Endothelial cell of umbilical vein (primary cell): ENCODE measurements around the gene TRRAP. TPM values are rescaled to one million over a fixed set of nuclear protein-coding genes. Genes with fewer than 3 reads are reported as not detected.

ENCODE experiments used
- BruUV-seq: library from RNA; stranded (reverse); fragments of 400-500 nt; replicated peaks from 2 replicates; lab custom pipeline; 2021; lab: Mats Ljungman, UMichigan
- CTCF ChIA-PET: fragments of 300-600, 350-600 bp; sonication (Branson Sonifier 250); formaldehyde crosslinking; loops from one replicate; lab custom pipeline; 2021; ENCODE audit warnings: antibody characterized with exemption, inconsistent platforms; lab: Charles Lee
- POLR2A ChIA-PET: fragments of 300-600, 350-600 bp; sonication (Branson Sonifier 250); formaldehyde crosslinking; loops from one replicate; lab custom pipeline; 2021; ENCODE audit warnings: antibody characterized with exemption, inconsistent platforms; lab: Charles Lee
- DNase-seq: peaks from one replicate; pipeline ENCODE4 v3.0.0-alpha.2; 2011; ENCODE audit warnings: low read depth, low spot score
- FAIRE-seq: peaks from 2 replicates; lab custom pipeline; 2011; peaks lifted over from hg19 to GRCh38; lab: Jason Lieb, UNC
- H2AFZ ChIP-seq: 2 replicates; pipeline ENCODE4 v1.6.0; 2012; ENCODE audit warnings: low read depth, low read length, control low read depth, inconsistent platforms
- H3K27ac ChIP-seq: 2 replicates; pipeline ENCODE4 v1.5.1; 2011; ENCODE audit warnings: low read depth, mild to moderate bottlenecking, control low read depth, low read length, moderate library complexity; ENCODE audit not compliant: insufficient read depth
- H3K27me3 ChIP-seq, 2 experiments: 2 replicates each; pipeline versions ENCODE4 v1.6.0 to v1.6.1; 2011; ENCODE audit warnings: low read length in 2 of 2, mixed read lengths in 1 of 2; ENCODE audit not compliant: control insufficient read depth in 2 of 2, insufficient read depth in 2 of 2
- H3K36me3 ChIP-seq, 2 experiments: 2 replicates in 1 of 2; 3 replicates in 1 of 2; pipeline ENCODE4 v1.5.1; 2011; ENCODE audit warnings: low read length in 2 of 2, mild to moderate bottlenecking in 1 of 2, moderate library complexity in 1 of 2; ENCODE audit not compliant: control insufficient read depth in 2 of 2, insufficient read depth in 2 of 2; ENCODE audit errors: extremely low read depth in 1 of 2
- H3K4me1 ChIP-seq: 3 replicates; pipeline ENCODE4 v1.5.1; 2011; ENCODE audit warnings: mild to moderate bottlenecking, low read length; ENCODE audit not compliant: control insufficient read depth, insufficient read depth; ENCODE audit errors: extremely low read depth
- H3K4me2 ChIP-seq: 2 replicates; pipeline ENCODE4 v1.6.1; 2011; ENCODE audit warnings: low read length, control low read depth, mixed read lengths; ENCODE audit not compliant: insufficient read depth
- H3K4me3 ChIP-seq, 3 experiments: fragments of 200-600 bp in 1 of 3; sonication (generic), shearing (Covaris generic) in 1 of 3; replicated peaks in 1 of 3; 2 replicates each; pipeline ENCODE4 v1.5.1; 2011 to 2016; ENCODE audit warnings: control low read depth in 3 of 3, low read length in 3 of 3, mild to moderate bottlenecking in 2 of 3, inconsistent platforms in 1 of 3, low read depth in 1 of 3, moderate library complexity in 1 of 3; ENCODE audit not compliant: insufficient read depth in 1 of 3
- H3K79me2 ChIP-seq: 2 replicates; pipeline ENCODE4 v1.6.0; 2012; ENCODE audit warnings: low read length, inconsistent platforms; ENCODE audit not compliant: control insufficient read depth, insufficient read depth
- H3K9ac ChIP-seq: replicated peaks from 2 replicates; pipeline ENCODE3; 2011; ENCODE audit warnings: low read length, control low read depth; ENCODE audit not compliant: insufficient read depth; ENCODE audit errors: extremely low read depth
- H3K9me1 ChIP-seq: replicated peaks from 3 replicates; pipeline ENCODE4 v1.6.0; 2011; ENCODE audit warnings: mild to moderate bottlenecking, low read length; ENCODE audit not compliant: control insufficient read depth, insufficient read depth; ENCODE audit errors: extremely low read depth
- H3K9me3 ChIP-seq: replicated peaks from 2 replicates; pipeline ENCODE4 v1.5.1; 2012; ENCODE audit warnings: low read length, inconsistent platforms; ENCODE audit not compliant: control insufficient read depth, insufficient read depth
- H4K20me1 ChIP-seq: replicated peaks from 2 replicates; pipeline ENCODE3; 2011; ENCODE audit warnings: mild to moderate bottlenecking, low read length; ENCODE audit not compliant: control insufficient read depth, insufficient read depth; ENCODE audit errors: extremely low read depth
- CTCF ChIP-seq, 2 donors: IDR thresholded peaks; 1 replicate in 1 of 2; 2 replicates in 1 of 2; pipeline ENCODE4 v1.5.1; 2011; ENCODE audit warnings: low read length in 2 of 2, mild to moderate bottlenecking in 2 of 2, moderate library complexity in 2 of 2, control low read depth in 1 of 2, inconsistent platforms in 1 of 2, low read depth in 1 of 2; ENCODE audit not compliant: insufficient read depth in 1 of 2; ENCODE audit errors: extremely low read depth in 1 of 2
- EZH2 ChIP-seq: IDR thresholded peaks from 2 replicates; pipeline ENCODE4 v1.6.1; 2012; ENCODE audit warnings: borderline replicate concordance, low read depth, mild to moderate bottlenecking, moderate library complexity, low read length, inconsistent platforms; ENCODE audit not compliant: severe bottlenecking
- FOS ChIP-seq: IDR thresholded peaks from 2 replicates; pipeline ENCODE4 v1.6.1; 2011; ENCODE audit warnings: mild to moderate bottlenecking, low read length, moderate library complexity, borderline replicate concordance; ENCODE audit not compliant: insufficient read depth
- GATA2 ChIP-seq: IDR thresholded peaks from 2 replicates; pipeline ENCODE4 v1.7.0; 2011; ENCODE audit warnings: low read depth, mild to moderate bottlenecking, moderate library complexity, mixed read lengths, low read length; ENCODE audit not compliant: insufficient read length, insufficient read depth
- JUN ChIP-seq: IDR thresholded peaks from 2 replicates; pipeline ENCODE4 v1.6.1; 2011; ENCODE audit warnings: borderline replicate concordance, low read depth; ENCODE audit not compliant: insufficient read length, insufficient read depth
- MAX ChIP-seq: IDR thresholded peaks from 2 replicates; pipeline ENCODE4 v1.6.1; 2011; ENCODE audit not compliant: insufficient read depth, insufficient read length
- MYC ChIP-seq: IDR thresholded peaks from one replicate; pipeline ENCODE4 v1.6.1; 2011; ENCODE audit warnings: mild to moderate bottlenecking, low read depth, low read length
- POLR2A ChIP-seq: IDR thresholded peaks from 2 replicates; pipeline ENCODE4 v1.6.1; 2012; ENCODE audit warnings: low read depth, mild to moderate bottlenecking, control low read depth, low read length
- POLR2AphosphoS5 ChIP-seq: IDR thresholded peaks from 2 replicates; pipeline ENCODE4 v1.6.1; 2012; ENCODE audit warnings: low read depth, mild to moderate bottlenecking, control low read depth, low read length, moderate library complexity; ENCODE audit not compliant: insufficient read depth
- dilution Hi-C: fragments of 300-500 bp; cut with MboI; formaldehyde crosslinking; loops from one replicate; pipeline ENCODE4 v1.15.0; 2019; ENCODE audit warnings: low sequenced_read_pairs; ENCODE audit not compliant: extremely low pct_ligation_motif_present
- intact Hi-C: fragments of 100-400 bp; cut with micrococcal nuclease; formaldehyde crosslinking; loops from one replicate; pipeline ENCODE4 v1.10.0; 2022
- polyA plus RNA-seq, 4 experiments: library from polyadenylated mRNA; depleted of rRNA in 3 of 4; stranded (reverse) in 3 of 4; unstranded in 1 of 4; fragments of >200 nt; gene quantifications; 2 replicates each; pipeline versions ENCODE4 v1.2.1 to v1.2.3, GENCODE V29; 2011 to 2012; ENCODE audit warnings: missing spikeins in 1 of 4
- total RNA-seq: library from RNA; stranded (reverse); gene quantifications from 2 replicates; pipeline ENCODE4 v1.2.3, GENCODE V29; 2021

TRRAP gene
- total and polyA plus RNA-seq, 2 donors (not counting 3 experiments of a cell fraction or from before 2014, with no cell fraction given): 21.8 to 45.8 TPM

GRCh38 chr7:98892609-98893008 is 14.3 kb downstream of the TRRAP start:
- no TSS peak for BruUV-seq
- H3K27me3 ChIP-seq: no peaks in the 10 kb centered on the region
- dilution Hi-C loops (no loop called here), intact Hi-C loops (no loop called here)
- no peak for TF ChIP-seq MYC
- TF ChIP-seq JUN: no peak
- no peak overlapping the region for H3K27ac ChIP-seq
- ChIA-PET POLR2A (no interaction called here), CTCF (interaction anchor here (1.4 kb wide), 1 partner anchor 11 kb away, joined by 3 read pairs; no protein-coding TSS in a partner anchor)
- no peaks in the 10 kb centered on the region for H3K9me1 ChIP-seq
- no peak overlapping the region for H2AFZ ChIP-seq
- H3K4me3 ChIP-seq: no peak overlapping the region
- peaks cover 23 to 27% of the 10 kb centered on the region in 2 experiments for H3K36me3 ChIP-seq
- no peak for DNase-seq
- no peaks in the 10 kb centered on the region for H4K20me1 ChIP-seq
- no peak overlapping the region for H3K4me2 ChIP-seq
- H3K79me2 ChIP-seq: no peaks in the 10 kb centered on the region
- H3K4me1 ChIP-seq: no peaks in the 10 kb centered on the region
- H3K9me3 ChIP-seq: no peaks in the 10 kb centered on the region
- FAIRE-seq: no peak
- no peak overlapping the region for H3K9ac ChIP-seq

GRCh38 chr7:98899816-98900215 is 21.5 kb downstream of the TRRAP start:
- H3K27ac ChIP-seq: no peak overlapping the region
- no peak overlapping the region for H3K4me2 ChIP-seq
- no peaks in the 10 kb centered on the region for H3K9me3 ChIP-seq
- peaks cover 28 to 41% of the 10 kb centered on the region in 2 experiments for H3K36me3 ChIP-seq
- dilution Hi-C loops (no loop called here), intact Hi-C loops (no loop called here)
- no peak overlapping the region for H2AFZ ChIP-seq
- H3K27me3 ChIP-seq: no peaks in the 10 kb centered on the region
- CTCF ChIA-PET: no interaction called here
- H3K4me1 ChIP-seq: no peaks in the 10 kb centered on the region
- no peak for FAIRE-seq
- no peaks in the 10 kb centered on the region for H3K9me1 ChIP-seq
- no peak overlapping the region for H3K9ac ChIP-seq
- H4K20me1 ChIP-seq: no peaks in the 10 kb centered on the region
- no TSS peak for BruUV-seq
- no peak for DNase-seq
- POLR2A ChIA-PET: no interaction called here
- H3K79me2 ChIP-seq: no peaks in the 10 kb centered on the region
- no peak overlapping the region for H3K4me3 ChIP-seq
- TF ChIP-seq POLR2AphosphoS5 (no peak), POLR2A (no peak), JUN (no peak), EZH2 (no peak), GATA2 (no peak), CTCF (IDR thresholded peaks at IDR 0.05; ENCODE audit: extremely low read depth in 1 of 2, insufficient read depth in 1 of 2, low read depth in 1 of 2, low read length in 2 of 2) (no peak), MYC (no peak), MAX (no peak), FOS (no peak)
